C4-2B (cell line): ENCODE measurements around the gene GNAI2.

Experiments
- ZFX ChIP-seq: fragments of 450-650 bp; IDR thresholded peaks from 2 replicates; pipeline ENCODE4 v1.6.1; 2017
- TF ChIP-seq, protein P1 (sequence below): fragments of 450-650 bp; conservative IDR thresholded peaks from 2 replicates; pipeline ENCODE4 v1.5.1; 2017; ENCODE audit warnings: mild to moderate bottlenecking

DNA sequence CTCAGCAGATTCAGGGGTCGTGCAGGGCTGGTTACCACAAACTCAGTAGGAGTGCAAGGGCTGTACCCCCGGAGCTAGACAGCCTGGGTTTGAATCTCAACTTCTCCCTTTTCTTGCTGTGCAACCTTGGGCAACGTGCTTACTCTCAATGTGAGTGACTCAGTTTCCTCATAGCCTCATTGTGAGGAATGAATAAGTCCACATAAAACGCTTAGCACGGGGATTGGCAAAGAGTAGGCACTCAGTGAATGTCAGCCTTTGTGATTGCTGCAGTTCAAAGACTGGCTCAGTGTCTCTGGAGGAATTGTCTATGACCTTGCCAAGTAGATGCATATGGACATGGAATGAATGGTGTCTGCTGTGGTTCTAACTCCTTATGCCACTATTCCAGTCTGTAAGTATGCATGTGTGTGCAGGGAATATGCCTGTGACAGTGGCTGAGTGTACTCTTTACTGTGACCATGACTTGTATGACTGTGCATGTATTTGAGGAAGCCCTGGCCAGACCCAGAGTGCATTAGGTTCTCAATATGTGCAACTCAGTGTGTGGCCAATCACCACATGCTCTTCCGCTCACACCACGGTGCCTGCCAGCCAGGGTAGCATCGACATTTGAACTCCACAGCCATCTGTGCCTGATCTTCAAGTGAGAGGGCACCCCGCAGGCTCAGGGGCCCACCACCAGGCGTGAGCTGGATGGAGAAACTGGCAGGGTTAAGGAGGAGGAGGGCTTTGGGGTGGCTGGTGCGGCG, 64.1 kb downstream of the GNAI2 start:
- TF ChIP-seq, protein P1, sequence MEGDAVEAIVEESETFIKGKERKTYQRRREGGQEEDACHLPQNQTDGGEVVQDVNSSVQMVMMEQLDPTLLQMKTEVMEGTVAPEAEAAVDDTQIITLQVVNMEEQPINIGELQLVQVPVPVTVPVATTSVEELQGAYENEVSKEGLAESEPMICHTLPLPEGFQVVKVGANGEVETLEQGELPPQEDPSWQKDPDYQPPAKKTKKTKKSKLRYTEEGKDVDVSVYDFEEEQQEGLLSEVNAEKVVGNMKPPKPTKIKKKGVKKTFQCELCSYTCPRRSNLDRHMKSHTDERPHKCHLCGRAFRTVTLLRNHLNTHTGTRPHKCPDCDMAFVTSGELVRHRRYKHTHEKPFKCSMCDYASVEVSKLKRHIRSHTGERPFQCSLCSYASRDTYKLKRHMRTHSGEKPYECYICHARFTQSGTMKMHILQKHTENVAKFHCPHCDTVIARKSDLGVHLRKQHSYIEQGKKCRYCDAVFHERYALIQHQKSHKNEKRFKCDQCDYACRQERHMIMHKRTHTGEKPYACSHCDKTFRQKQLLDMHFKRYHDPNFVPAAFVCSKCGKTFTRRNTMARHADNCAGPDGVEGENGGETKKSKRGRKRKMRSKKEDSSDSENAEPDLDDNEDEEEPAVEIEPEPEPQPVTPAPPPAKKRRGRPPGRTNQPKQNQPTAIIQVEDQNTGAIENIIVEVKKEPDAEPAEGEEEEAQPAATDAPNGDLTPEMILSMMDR = no peak
- TF ChIP-seq ZFX = peak; percentile 23; the same call in 1 of the 2 replicates
